ENCODE measurements around the gene VPREB3.

DNA sequence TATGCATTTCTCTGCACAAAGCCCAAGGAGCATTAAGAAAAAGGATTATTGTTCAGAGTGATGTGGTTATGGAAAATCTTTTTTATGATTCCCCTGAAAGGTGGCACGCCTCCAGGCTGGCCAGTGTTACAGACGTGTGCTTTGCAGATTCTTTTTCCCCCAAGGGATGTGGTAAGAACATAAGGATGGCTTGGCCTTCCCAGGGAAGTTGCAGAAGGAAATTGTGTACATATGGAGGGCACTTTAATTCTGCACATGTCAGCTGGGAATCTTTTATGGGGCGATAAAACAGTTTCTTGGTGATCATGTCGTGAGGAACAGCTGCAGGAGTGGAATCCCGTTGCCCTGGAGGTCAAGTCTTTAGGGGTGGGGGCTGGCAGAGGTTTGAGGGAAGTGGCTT lies 42.2 kb upstream of the VPREB3 start:
- no peak for TF ChIP-seq POLR2A (IDR thresholded peaks at IDR 0.05)
- TF ChIP-seq, protein P1, sequence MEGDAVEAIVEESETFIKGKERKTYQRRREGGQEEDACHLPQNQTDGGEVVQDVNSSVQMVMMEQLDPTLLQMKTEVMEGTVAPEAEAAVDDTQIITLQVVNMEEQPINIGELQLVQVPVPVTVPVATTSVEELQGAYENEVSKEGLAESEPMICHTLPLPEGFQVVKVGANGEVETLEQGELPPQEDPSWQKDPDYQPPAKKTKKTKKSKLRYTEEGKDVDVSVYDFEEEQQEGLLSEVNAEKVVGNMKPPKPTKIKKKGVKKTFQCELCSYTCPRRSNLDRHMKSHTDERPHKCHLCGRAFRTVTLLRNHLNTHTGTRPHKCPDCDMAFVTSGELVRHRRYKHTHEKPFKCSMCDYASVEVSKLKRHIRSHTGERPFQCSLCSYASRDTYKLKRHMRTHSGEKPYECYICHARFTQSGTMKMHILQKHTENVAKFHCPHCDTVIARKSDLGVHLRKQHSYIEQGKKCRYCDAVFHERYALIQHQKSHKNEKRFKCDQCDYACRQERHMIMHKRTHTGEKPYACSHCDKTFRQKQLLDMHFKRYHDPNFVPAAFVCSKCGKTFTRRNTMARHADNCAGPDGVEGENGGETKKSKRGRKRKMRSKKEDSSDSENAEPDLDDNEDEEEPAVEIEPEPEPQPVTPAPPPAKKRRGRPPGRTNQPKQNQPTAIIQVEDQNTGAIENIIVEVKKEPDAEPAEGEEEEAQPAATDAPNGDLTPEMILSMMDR (IDR thresholded peaks at IDR 0.05), result no peak
- no peak for TF ChIP-seq POLR2AphosphoS5 (IDR thresholded peaks at IDR 0.05)
- TF ChIP-seq EP300 (IDR thresholded peaks at IDR 0.05), result no peak

Measured in stomach (tissue), 4 donors.